NCI-H774 (cell line): ENCODE data around the gene PRSS57.
"Not testable (repeated sequence)": the region's sequence is repeated elsewhere in the genome, so short reads cannot be mapped to it uniquely, and the experiment has no call there.

Experiments used
- DNase-seq: peaks from one replicate; lab custom pipeline; 2025; lab: John Stamatoyannopoulos, UW

Gene PRSS57

GRCh38 chr19:674282-675151 is 20.7 kb downstream of the PRSS57 start:
- DNase-seq: no peak

DNA sequence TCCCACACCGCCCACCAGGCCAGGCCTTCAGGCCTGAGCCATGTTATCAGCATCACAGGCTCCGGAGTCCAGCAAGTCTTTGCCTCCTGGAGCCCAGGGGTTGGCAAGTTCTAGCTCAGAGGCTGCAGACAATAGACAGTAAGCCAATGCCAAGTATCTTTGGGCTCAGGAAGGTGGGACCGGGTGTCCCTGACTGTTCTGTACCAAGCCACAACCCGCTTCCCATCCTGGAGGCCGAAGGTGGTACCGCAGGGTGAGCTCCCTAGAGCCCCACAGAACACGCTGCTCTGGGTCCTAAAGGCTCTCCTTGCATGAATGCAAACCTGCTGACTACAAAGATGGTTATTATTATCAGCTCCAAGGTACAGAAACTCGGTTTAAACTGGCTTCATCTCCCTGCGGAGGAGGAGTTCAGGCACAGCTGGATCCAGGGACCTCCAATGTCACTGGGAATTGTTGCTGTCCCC is 24.6 kb downstream of the PRSS57 start:
- no peak for DNase-seq

GRCh38 chr19:668675-669434 is 26.4 kb downstream of the PRSS57 start:
- DNase-seq: not testable (repeated sequence)

- not testable (repeated sequence) for DNase-seq
These were observed 28.2 kb downstream of the PRSS57 start for GRCh38 chr19:666985-667573.

DNA sequence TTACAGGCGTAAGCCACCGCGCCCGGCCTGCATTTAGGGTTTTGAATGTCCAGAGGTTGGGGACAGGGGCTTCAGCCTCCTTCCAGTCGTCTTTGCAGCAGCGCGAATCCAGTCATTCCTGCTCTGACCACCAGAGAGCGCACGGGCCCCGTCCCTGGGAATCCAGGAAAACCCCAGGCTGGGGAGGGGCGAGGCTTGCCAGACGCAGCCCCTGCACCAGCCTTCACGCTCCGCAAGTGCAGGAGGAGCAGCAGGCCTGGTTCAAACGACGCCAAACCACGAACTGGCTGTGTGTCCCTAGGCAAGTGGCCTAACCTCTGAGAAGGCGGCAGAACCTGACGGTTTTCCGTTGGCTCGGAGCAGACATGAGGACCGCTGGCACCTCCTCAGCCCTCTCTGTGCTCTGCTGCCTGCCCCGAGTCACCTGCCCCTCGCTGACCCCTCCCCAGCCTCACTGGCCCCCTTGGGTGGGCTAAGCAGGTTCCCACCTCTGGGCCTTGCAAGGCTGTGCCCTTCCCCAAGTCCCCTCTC is 30.3 kb downstream of the PRSS57 start:
- DNase-seq: peak; percentile 50

DNA sequence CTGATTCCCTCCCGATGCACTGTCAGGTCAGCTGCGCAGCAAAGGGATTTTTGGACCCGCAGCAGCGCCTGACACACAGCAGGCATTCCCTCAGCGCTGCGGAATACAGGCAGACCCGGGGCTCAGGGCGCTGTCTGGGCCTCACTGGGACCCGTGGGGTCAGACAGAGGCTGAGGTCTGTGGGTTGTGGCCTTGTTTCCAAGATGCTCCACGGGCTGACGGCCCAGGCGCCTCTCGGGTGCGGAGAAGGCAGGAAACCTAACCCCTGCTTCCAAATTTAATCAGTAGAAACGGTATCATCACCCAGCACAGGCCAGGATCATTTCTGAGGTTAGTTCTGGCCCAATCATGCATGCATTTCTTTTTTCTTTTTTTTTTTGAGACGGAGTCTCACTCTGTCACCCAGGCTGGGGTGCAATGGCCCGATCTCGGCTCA is 31.6 kb downstream of the PRSS57 start:
- DNase-seq: no peak

GRCh38 chr19:662962-663681 is 32.1 kb downstream of the PRSS57 start, which contains the start of gene RNF126:
Gene RNF126 (minus strand): TSS chr19:663214. CDS start chr19:663121, 93 bp downstream.
- peak; percentile 91 for DNase-seq

DNA sequence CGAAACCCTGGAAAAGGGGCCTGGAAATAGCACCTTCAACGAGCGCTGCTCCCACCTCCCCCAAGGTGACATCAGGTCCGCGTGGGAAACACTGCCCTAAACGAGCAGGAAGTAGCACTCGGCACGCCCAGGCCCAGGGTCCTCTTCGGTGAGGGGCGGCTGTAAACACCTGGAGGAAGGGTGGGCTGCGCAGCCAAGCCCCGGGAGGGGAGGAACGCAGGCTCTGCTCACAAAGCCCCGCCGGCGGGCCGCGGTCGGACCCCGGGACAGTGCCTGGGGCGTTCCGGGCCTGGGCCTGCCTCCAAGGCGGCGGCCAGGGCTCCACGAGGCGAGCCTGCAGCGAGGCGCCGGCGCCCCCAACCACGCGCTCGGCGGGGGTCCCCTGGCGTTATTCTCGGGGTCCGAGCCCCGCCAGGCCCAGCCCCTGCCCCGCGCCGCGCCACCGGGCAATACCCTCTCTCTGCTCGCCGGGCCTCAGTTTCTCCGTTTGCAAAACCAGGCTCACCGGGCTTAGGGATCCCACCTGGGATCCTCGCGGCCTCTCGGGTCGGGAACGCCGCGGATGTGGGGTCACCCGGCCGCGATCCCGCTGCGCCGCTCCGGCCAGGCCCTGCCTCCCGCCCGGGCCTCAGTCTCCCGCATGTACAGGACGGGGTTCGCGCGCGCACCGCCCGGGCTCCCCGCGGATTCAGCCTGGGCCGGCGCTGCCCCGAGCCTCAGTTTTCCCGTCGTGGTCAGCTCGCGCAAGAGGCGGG is 32.9 kb downstream of the PRSS57 start:
- DNase-seq: no peak

DNA sequence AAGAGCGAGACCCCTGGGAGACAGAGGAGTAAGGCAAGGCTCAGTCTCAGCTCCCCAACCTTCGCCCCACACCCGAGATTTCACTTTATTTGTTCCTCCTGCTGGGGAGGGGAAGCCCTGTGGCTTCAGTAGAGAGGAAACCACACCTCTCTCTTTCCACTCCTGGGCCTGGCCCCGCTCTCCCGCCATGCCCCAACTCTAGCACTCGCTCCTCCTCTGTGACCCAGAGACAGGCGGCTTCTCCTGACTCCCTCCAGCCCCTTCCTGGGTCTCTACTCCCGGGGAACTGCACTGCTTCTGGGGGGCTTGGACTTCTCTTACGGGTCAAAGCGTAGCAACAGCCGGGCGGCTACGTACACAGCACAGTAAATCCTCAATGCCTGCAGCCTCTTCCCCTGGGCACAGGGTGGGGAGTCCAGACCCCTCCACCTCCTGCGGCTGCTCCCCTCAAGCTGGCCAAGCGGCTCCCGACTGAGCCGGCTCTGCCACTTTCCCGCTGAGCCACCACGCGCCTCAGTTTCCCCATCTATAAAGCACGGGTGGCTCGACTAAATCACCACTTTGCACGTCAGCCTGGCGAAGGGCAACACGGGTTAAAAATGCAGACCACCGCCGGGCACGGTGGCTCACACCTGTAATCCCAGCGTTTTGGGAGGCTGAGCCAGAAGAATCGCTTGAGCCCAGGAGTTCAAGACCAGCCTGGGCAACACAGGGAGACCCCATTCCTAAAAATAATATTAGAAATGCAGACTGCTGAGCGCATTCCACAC is 33.6 kb downstream of the PRSS57 start:
- DNase-seq: no peak

DNA sequence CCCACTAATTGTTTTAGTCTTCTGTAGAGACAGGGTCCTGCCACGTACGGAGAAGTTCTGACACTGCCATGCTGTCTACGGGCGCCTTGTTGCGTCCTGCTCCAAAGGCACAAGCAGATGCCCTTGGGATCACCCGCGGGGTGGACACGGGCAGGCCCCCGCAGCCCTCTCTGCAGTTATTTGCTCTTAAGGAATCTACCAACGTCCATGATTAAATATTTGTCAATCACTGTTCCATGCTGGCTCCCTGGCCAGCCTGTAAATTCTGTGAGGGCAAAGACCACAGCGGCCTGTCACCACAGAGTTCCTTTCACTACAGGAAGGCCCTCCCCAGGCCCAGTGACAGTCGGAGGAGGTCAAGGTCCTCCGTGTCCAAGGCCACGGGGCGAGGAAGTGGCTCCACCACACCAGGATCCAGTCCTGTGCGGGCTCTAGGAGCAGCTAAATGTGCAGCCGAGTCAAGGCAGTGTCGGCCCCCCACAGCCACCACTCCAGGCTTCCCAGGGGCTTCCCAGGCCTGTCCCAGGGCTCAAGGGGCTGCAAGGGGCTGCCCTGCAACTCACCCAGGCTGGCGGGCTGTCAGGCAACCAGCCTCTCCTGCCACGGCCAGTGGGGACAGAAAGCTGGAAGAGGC is 34.3 kb downstream of the PRSS57 start:
- no peak for DNase-seq

GRCh38 chr19:658916-659839 is 36.1 kb downstream of the PRSS57 start:
- DNase-seq: no peak

GRCh38 chr19:658059-658839 is 37.0 kb downstream of the PRSS57 start:
- DNase-seq: no peak

DNA sequence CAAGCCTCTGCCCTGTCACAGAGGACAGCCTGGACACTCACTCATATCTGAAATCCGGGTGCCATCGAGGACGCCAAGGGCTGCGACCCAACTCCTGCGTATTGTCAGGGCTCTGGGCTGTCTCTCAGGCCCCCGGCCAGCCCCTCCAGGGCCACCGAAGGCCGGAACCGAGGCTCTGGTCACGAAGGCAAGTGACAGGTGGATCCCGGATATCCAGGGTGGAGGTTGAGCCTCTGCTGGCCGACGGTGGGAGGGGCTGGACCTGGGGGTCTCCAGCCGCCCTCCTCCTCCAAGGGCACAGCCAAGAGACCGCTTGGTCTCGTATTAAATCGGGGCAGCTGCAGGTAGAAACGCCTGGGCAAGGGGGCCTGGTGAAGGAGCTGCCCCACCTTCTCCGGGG is 37.6 kb downstream of the PRSS57 start:
- no peak for DNase-seq

- no peak for DNase-seq
These were observed 38.3 kb downstream of the PRSS57 start for GRCh38 chr19:656751-657559.

DNA sequence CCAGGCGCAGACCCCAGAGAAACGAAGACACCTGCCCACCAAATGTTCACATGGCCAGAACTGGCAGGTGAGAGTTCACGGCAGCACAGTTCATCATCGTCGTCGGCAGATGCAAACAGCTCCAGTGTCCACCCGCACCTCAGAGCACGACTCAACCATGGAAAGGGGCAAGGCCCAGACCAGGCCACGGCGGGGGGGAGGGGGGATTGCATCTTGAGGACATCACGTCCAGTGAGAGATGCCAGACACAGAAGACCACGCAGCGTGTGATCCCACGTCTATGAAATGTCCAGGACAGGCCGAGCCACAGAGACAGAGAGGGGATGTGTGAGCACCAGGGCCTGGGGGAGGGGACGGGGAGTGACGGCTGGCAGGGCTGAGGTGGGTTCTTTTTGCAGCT is 39.6 kb downstream of the PRSS57 start:
- DNase-seq: no peak

DNA sequence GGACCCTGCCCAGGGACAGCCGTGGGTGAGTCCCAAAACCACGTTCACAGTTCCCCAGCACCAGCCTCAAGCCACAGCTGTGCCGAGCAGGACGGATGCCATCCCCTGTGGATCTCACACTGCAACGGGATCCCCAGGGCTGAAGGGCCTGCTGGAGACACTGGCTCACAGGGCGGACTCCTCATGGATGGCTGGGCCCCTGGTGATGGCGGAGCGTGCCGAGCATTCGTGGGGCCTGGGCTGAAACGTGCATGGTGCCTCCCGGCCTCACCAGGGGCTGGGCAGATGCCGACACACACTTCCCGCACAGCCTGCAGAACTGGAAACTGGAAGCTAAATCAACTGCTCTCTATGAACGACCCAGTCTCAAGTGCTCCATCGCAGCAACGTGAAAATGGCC is 41.8 kb downstream of the PRSS57 start:
- no peak for DNase-seq
